ENCODE measurements around the gene SENP6.
"Not testable (repeated sequence)": the region's sequence is repeated elsewhere in the genome, so short reads cannot be mapped to it uniquely, and the experiment has no call there.

The SENP6 gene

DNA sequence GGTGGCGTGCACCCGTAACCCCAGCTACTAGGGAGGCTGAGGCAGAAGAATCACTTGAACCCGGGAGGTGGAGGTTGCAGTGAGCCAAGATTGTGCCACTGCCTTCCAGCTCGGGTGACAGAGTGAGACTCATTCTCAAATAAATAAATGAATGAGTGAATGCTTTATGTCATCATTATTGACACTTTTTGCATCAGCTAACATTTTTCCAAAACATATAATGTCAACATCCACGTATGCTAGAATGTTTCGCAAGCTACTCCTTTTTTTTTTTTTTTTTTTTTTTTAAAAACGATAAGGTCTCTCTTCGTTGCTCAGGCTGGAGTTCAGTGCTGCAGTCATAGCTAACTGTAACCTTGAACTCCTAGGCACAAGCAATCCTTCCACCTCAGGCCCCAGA lies 72.2 kb downstream of the SENP6 start:
- no peak for DNase-seq

DNA sequence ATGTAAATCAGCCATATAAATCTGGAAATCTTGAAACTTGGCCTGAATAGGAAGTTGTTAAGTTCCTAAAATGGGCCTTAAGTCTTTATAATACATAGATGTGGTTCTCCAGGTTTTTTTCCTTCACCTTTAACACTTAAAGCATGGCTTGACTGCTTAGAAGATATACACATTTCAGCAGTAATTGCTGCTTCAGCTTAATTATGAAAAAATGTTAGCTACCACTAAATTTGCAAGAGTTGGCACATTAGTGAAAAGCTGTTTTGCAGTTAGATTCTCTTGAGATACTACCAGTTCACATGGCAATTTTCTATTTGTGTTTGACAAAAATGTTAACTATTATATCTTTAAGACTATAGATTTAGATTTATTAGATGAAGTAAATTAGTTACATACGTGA lies 74.7 kb downstream of the SENP6 start:
- DNase-seq = no peak

DNA sequence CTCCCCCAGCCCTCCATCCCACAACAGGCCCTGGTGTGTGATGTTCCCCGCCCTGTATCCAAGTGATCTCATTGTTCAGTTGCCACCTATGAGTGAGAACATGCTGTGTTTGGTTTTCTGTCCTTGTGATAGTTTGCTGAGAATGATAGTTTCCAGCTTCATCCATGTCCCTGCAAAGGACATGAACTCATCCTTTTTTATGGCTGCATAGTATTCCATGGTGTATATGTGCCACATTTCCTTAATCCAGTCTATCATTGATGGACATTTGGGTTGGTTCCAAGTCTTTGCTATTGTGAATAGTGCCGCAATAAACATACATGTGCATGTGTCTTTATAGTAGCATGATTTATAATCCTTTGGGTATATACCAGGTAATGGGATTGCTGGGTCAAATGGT lies 80.9 kb downstream of the SENP6 start:
- DNase-seq = not testable (repeated sequence)

DNA sequence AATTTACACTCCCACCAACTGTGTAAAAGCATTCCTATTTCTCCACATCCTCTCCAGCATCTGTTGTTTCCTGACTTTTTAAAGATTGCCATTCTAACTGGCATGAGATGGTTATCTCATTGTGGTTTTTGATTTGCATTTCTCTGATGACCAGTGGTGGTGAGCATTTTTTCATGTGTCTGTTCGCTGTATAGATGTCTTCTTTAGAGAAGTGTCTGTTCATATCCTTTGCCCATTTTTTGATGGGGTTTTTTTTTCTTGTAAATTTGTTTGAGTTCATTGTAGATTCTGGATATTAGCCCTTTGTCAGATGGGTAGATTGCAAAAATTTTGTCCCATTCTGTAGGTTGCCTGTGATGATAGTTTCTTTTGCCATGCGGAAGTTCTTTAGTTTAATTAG lies 81.3 kb downstream of the SENP6 start:
- DNase-seq = not testable (repeated sequence)

DNA sequence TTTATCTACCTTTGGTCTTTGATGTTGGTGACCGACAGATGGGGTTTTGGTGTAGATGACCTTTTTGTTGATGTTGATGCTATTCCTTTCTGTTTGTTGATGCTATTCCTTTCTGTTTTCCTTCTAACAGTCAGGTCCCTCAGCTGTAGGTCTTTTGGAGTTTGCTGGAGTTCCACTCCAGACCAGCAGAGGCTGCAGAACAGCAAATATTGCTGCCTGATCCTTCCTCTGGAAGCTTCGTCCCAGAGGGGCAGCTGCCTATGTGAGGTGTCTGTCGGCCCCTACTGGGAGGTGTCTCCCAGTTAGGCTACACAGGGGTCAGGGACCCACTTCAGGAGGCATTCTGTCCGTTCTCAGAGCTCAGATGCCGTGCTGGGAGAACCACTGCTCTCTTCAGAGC lies 85.9 kb downstream of the SENP6 start:
- not testable (repeated sequence) for DNase-seq

DNA sequence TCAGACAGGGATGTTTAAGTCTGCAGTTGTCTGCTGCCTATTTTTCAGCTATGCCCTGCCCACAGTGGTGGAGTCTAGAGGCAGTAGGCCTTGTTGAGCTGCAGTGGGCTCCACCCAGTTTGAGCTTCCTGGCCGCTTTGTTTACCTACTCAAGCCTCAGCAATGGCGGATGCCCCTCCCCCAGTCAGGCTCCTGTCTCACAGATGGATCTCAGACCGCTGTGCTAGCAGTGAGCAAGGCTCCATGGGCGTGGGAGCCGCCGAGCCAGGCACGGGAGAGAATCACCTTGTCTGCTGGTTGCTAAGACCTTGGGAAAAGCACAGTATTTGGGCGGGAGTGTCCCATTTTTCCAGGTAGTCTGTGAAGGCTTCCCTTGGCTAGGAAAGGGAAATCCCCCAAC lies 86.3 kb downstream of the SENP6 start:
- DNase-seq = not testable (repeated sequence)

DNA sequence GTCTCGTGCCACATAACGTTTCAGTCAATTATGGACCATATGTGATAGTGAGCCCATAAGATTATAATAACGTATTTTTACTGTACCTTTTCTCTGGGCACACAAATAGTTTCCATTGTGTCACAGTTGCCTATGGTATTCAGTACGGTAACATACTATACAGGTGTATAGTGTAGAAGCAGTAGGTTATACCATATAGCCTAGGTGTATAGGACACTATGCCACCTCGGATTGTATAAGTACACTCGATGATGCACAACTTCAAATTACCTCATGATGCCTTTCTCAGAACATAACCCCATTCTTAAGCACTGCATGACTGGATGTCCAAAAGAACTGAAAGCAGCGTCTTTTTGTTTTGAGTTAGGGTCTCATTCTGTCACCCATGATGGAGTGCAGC lies 87.9 kb downstream of the SENP6 start:
- DNase-seq = no peak

DNA sequence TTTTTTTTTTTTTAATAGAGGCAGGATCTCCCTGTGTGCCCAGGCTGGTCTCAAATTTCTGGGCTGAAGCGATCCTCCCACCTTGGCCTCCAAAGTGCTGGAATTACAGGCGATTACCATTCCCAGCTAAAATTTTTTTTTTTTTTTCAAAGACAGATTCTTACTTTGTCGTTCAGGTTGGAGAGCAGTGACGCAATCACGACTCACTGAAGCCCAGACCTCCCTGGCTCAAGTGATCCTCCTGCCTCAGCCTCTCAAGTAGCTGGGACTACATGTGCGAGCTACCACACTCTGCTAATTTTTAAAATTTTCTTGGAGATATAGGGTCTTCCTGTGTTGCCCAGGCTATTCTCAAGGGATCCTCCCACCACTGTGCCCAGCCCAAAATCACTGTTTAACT lies 89.3 kb downstream of the SENP6 start:
- DNase-seq = no peak

DNA sequence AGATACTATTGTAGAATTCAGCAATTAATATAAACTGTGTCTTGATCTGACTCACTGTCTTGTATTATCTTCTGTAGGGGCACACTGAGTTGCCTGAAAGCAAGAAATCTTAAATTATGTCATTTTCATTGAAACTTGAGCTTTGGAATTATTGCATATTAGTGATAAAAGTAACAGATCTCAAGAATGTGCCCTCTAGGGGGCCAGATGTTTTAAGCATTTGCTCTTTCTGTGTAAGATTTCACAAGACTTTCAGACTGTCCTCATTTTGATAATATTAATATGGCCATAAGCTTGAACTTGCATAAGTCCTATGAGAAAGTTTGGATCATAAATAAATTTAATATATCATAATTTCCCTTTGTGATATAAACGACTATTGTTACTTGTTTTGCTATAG lies 91.9 kb downstream of the SENP6 start:
- no peak for DNase-seq

DNA sequence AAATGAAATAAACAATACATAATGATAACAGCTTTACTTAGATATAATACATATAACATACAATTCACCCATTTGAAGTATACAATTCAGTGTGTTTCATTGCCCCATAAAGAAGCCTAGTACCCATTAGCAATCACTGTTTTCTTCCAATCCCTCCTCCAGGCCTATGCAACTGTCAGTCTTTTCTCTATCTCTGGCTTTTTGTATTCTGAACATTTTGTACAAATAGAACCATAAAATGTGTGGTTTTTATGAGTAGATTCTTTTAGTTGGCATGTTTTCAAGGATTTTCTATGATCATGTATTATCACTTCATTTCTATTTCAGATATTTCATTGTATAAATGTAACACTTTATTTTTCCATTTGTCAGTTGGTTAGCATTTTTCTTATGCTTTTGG lies 92.7 kb downstream of the SENP6 start:
- DNase-seq = no peak

DNA sequence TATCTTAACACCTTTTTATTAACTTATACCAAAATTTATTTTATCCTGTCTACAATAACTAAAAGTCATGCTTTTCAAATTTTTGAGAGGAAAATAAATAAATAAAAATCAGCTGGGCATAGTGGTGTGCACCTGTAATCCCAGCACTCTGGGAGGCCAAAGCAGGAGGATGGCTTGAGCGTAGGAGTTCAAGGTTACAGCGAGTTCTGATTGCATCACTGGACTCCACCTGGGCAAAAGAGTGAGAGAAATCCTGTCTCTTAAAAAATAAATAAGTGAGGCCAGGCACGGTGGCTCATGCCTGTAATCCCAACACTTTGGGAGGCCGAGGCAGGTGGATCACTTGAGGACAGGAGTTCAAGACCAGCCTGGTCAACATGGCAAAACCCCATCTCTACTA lies 106.7 kb downstream of the SENP6 start:
- not testable (repeated sequence) for DNase-seq

DNA sequence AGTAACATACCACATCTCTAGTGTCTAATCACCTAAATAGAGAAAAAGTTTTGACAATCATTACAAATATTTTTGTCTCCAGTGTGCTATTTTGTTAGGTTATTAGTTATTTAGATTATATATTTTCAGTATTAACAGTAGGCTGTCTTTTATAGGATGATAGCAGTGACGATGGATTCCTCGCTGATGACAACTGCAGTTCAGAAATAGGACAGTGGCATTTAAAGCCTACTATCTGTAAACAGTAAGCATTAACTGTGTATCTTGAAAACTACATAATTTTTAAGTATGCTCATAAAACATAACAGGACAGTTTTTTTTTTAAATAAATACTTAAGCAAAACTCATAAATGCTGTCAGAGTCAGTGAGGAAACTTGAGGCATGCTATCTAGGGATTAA lies 109.5 kb downstream of the SENP6 start:
- no peak for DNase-seq

DNA sequence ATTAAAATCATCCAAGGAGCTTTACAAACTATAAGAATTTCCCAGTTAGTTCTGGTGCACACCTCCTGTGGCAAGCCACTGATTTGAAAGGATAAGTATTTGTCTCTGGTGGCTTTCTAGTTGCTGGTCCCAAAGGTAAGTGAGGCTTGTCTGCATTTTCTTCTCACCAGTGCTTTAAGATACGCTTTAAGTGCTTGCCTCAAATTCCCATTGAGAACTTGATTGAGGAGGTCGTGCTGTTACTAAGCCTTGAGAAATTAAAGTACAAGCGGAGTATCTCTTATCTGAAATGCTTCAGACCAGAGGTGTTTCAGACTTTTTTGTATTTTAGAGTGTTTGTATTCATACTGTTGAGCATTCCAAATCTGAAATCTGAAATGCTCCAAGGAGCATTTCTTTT lies 117.5 kb downstream of the SENP6 start:
- no peak for DNase-seq

DNA sequence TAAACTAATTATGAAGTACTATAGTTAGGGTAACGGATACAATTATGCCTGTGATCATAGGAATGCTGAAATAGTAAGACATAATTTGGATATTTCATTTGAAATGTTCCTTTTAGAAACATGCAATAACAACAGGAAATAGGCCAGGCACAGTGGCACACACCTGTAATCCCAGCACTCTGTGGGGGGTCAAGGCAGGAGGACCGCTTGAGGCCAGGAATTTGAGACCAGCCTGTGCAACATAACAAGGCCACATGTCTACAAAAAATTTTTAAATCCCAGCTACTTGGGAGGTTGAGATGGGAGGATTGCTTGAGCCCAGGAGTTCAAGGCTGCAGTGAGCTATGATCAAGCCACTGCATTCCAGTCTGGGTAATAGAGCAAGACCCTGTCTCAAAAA lies 121.7 kb downstream of the SENP6 start:
- DNase-seq = no peak

DNA sequence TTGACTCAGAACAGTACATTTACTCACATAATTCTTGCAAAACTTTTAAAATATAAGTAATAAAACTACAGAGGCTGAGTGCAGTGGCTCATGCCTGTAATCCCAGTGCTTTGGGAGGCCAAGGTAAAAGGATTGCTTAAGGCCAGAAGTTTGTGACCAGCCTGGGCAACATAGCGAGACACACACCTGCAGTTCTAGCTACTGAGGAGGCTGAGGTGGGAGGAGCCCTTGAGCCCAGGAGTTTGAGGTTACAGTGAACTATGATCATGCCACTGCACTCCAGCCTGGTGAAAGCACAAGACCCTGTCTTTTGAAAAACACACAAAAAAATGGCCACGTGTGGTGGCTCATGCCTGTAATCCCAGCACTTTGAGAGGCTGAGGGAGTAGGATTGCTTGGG lies 125.5 kb downstream of the SENP6 start:
- DNase-seq = no peak

DNA sequence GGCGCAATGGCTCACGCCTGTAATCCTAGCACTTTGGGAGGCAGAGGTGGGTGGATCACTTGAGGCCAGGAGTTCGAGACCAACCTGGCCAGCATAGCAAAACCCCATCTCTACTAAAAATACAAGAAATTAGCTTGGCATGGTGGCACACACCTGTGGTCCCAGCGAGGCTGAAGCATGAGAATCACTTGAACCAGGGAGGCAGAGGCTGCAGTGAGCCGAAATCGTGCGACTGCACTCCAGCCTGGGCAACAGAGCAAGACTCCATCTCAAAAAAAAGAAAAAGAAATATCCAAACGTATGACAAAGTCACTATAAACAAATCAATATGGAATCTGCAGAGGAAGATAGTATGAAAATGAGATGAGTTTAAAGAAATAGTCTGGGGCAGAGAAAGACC lies 129.3 kb downstream of the SENP6 start:
- not testable (repeated sequence) for DNase-seq

DNA sequence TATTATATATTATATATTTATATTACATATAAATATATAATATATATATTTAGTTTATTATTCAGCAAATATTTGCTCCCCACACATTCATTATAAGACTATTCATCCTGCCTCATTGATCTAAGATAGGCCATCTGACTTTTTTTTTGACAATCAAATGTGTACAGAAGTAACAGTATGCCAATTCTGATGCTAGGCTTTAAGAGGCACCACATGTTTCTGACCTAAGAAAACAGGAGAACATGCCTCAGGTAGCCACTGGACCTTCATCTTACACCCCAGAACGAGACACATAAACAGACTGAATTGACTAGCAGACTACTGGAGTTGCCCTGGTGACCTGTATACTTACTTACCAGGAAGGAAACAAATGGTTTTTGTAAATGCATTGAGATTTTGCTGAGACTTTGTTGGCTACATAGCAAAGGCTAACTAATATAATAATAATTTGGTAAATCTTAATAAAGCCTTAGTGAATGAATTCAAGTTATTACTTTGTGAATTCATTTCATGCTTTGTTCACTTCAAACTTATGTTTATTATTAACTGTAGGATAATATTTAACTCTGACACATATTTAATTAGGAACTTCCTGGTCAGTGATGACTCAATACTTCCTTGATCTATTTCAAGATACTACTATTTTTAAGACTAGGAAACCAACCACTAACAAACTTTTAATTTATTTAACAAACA lies 134.0 kb downstream of the SENP6 start:
- DNase-seq = no peak

DNA sequence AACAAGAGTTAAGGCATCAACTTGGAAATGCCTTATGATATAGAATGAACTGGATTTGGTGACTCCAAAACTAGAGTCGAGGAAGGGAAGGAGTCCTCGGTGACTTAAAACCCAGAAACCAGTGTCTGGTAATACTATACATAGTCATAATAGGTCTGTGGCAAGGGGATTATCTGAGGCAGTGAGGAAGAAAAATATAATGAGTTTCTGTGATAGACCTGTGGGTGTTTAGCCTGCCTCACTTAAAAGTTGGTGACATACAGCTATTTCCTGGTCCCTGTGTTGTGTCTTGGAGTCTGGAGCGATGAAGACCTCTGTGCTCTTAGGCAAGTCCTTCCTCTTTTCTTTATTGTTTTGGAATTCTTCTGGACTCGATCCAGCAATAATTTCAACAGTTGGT lies 142.3 kb downstream of the SENP6 start:
- no peak for DNase-seq

DNA sequence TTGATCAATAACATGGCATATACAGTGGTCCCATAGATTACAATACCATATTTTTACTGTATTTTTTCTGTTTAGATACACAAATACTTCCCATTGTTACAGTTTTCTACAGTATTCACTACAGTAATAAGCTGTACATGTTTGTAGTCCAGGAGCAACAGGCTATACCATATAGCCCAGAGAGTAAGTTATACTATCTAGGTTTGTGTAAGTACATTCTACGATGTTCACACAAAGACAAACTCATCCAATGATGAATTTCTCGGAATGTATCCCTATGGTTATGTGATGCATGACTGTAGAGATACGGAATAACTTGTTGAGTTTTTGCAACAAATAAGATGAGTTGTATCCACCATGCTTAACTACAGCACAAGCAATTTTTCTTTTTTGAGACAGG lies 143.7 kb downstream of the SENP6 start:
- no peak for DNase-seq

DNA sequence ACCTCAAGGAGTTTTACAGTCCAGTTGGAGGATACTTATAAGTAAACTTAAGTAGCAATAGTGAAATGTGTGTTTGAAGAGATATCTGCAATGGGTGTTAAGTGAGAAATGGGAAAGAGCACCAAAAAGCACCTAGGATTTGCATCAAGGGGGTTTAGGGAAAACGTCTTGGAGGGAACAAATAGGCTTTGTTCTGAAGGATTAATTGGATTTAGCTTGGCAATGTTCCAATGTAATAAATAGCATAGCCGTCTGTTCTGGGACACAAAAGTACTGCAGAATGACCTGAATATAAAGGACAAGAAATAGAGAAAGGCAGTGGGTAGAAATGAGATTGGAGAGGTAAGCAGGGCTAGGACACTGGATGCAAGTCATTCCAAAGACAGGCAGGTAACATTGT lies 144.5 kb downstream of the SENP6 start:
- DNase-seq = no peak

DNA sequence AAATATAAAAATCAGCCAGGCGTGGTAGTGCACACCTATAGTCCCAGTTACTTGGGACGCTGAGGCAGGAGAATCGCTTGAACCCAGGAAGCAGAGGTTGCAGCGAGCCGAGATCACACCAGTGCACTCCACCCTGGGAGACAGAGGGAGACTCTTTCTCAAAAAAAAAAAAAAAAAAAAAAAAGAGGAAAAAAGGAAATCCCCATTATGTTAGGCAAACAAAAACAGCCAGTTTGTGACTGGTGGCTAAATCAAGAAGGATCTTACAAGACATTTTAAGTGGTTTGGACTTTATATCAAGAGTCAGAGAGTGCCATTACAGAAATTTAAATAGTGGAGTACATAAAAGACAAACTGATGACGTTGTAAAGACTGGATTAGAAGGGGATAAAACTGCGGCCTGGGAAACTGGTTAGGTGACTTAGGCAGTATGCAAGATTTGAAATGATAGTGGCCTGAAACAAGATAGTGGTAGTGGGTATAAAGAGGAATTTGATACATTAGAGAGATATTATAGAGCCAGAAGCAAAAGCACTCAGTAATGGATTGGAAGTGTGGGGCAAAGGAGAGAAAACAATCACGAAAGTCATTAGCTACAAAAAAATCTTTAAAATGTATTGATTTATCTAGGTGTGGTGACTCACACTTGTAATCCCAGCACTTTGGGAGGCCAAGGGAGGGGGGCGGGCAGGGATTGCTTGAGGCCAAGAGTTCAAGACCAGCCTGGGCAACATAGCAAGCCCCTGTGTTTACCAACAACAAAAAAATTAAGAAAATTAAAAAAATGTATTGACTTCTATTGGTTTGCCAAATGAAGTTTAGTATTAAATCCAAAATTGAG lies 145.7 kb downstream of the SENP6 start:
- DNase-seq = no peak

DNA sequence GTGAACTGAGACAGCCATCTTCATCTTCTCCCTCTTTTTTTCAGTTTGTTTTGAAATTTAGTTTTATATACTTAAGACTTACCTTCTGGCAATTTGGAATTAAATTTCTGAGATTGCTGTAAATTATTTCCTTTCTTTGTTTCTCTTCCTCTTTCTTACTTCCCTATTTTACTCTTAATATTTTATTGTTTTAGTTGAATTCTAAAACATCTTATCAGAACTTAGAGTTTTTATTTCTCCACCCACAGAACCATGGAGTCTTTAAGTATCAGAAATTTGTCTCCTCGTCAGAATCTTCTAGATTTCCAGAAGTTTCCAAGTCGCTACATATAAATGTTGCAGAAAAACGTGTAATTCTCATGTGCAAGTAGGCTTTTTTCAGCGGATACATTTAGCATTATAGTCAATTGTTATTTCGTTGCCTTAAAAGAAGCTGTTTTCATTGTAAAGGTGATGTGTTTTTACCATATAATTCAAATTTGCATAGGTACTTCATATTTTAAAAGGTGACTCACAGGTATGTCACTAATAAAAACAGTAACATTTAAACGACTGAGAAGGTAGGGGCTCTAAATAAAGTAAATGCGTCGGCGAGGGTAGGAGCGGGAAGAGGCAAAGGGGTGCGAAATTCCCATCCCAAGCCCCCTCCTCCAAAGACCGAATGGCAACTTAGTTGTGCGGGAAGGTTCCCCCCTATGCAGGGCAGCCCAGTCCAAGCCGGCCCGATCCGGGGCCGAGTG lies 146.5 kb downstream of the SENP6 start:
- DNase-seq = no peak

DNA sequence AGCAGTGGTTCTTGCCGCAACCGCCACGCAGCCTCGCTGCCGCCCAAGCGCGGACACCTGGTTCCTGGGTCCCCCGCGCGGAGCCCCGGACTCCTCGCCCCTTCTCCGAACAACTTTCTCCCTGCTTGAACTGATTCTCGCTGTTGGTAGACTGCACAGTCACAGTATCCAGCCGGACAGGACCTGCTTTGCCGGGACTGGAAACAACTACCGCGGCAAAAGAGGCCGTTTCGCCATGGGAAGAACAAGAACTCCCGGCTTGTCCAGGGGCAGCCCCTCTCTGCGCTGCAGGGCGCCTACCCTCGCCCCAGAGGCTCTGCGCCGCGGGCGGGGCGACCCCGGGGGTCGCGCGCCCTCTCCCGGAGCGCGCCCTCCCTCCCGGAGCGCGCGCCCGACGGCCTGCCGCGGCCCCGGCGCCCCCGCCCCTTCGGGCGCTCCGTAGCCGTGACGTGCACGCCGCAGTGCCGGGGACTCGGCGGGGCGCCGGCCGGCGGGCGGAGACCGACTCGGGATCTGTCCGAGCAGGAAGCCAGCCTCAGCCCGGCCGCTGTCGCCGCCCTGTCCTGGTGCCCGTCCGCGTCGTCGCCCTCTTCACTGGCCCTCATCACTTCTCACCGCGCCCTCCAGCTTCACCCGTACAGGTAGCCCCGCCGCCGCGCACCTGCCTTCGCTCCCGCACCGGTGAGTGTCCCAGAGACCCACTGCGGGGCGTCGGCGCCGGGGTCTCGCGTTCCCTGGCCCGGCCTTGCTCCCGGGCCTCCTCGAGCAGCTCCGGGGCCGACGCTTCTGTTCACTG lies 147.3 kb downstream of the SENP6 start, which contains the start of gene MYO6:
TSS of gene MYO6 (plus strand) at position 497 of the 796 bp plus-strand sequence. CDS start 68,309 bp downstream, outside the sequence.
- DNase-seq = peak in 1 of 2 experiments; percentile 46
